Left cardiac atrium (tissue), 4 donors: Measurements from ENCODE around the gene MRPL18. TPM values are rescaled to one million over a fixed set of nuclear protein-coding genes. Genes with fewer than 3 reads are reported as not detected.
"Not testable (repeated sequence)": the region's sequence is repeated elsewhere in the genome, so short reads cannot be mapped to it uniquely, and the experiment has no call there.

ENCODE experiments used
- ATAC-seq, 2 donors: fragments of 200-7000 bp; cut with Tn5 transposase; one replicate each; pipeline ENCODE4 v1.9.1; 2020; ENCODE audit warnings: mild to moderate bottlenecking in 2 of 2, moderate library complexity in 2 of 2
- DNase-seq: peaks from one replicate; pipeline ENCODE4 v3.0.0-alpha.2; 2020
- intact Hi-C, 2 donors: fragments of 100-400 bp; cut with DNase I; formaldehyde crosslinking; loops; one replicate each; pipeline versions ENCODE4 v1.14.1 to v1.15.1; 2022 to 2023
- total RNA-seq, 2 donors: library from RNA; stranded (reverse); fragmentation: NEBNext Ultra II Directional; extraction: Animal tissue kit (Norgen Biotek cat#: 25700); gene quantifications; one replicate each; pipeline ENCODE4 v1.2.1, GENCODE V29; 2021
- donor health status: DM: no; HTN: yes; CAD: no.
- donor health status: DM: no; HTN: yes; CAD: no; lungs with severe emphysema.
- donor health status: DM: yes; HTN: yes; CAD: no.
- donor health status: Dilated cardiomyopathy.

The MRPL18 gene
- total RNA-seq, 2 donors from 2014 or later: 63.4 to 63.9 TPM

GRCh38 chr6:159807150-159807858, 17.0 kb downstream of the MRPL18 start:
- intact Hi-C loops: no loop called here

DNA sequence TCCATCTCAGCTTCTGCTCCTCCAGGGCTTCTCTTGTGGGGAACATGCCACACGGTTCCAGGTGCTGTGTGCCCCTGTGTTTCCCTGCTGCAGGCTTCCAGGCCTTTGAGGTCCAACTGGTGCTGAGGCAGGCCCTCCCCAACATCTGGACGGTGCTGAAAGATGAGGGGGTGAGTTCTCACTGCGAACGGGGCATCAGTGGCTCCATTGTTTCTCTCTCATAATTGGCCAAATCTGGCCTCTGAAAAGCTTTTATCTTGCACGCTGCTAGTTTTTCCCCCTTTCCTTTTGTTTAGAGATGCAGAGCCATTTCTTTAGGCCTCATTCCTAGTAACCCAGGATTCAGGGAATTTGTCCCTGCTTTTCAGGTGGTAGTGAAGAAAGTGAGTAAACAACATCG, 18.4 kb downstream of the MRPL18 start:
- intact Hi-C loops: no loop called here
- ATAC-seq (no peak), DNase-seq (no peak)

More at GRCh38 chr6:159807150-159807858, 17.0 kb downstream of the MRPL18 start:
- no peak for DNase-seq
- peak in 1 of 2 donors; percentile 38 for ATAC-seq

- intact Hi-C loops: no loop called here
- ATAC-seq: no peak
- DNase-seq: no peak
Measured at GRCh38 chr6:159809149-159809548, 18.9 kb downstream of the MRPL18 start.

GRCh38 chr6:159813781-159814180, 23.5 kb downstream of the MRPL18 start:
- DNase-seq (no peak), ATAC-seq (no peak)
- intact Hi-C loops: no loop called here

DNA sequence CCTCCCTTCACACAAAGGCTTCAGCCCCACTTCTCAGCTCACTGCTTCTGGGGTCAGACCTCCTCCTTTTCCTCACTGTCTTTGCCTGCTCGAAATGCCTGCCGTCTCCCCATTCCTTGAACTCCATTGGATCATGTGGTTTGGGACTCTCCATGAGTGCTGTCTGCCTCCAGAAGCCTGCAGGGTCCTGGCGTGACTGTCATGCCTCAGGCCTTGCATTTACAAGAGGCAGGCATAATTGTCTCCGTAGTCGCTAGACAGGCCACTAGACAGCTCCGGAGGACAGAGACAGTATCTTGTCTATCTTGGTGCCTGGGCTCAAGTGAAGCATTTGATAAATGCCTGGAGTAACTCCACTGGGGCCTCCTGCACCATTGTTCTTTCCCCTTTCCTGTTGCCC, 25.1 kb downstream of the MRPL18 start:
- intact Hi-C loops: no loop called here
- ATAC-seq (no peak), DNase-seq (no peak)

DNA sequence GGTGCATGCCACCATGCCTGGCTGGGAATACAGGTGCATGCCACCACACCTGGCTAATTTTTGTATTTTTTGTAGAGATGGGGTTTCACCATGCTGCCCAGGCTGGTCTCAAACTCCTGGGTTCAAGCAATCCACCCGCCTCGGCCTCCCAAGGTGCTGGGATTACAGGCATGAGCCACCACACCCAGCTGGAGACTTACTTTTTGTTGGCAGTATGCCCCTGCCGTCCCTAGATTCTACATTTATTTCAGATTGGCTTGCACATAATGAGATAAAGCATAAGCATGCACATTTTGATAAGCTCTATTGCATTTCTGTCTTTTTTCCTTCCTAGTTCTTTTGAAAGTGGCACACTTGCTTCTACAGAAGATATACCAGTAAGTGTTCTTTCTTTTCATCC, 26.5 kb downstream of the MRPL18 start:
- DNase-seq, intact Hi-C loops, ATAC-seq: not testable (repeated sequence)

- DNase-seq (no peak), ATAC-seq (no peak)
- intact Hi-C loops: no loop called here
Measured at GRCh38 chr6:159817951-159818739, 27.9 kb downstream of the MRPL18 start.

- intact Hi-C loops: no loop called here
- no peak for ATAC-seq
- no peak for DNase-seq
Measured at GRCh38 chr6:159819098-159819497, 28.8 kb downstream of the MRPL18 start.

- ATAC-seq: peak in 1 of 2 donors; percentile 21
- DNase-seq: no peak
- intact Hi-C loops: no loop called here
Measured at GRCh38 chr6:159819932-159820640, 29.8 kb downstream of the MRPL18 start.

- intact Hi-C loops: no loop called here
- DNase-seq: no peak
- no peak for ATAC-seq
Measured at GRCh38 chr6:159821122-159821521, 30.9 kb downstream of the MRPL18 start.

- no peak for ATAC-seq
- intact Hi-C loops: no loop called here
- no peak for DNase-seq
Measured at GRCh38 chr6:159821726-159822125, 31.5 kb downstream of the MRPL18 start.

DNA sequence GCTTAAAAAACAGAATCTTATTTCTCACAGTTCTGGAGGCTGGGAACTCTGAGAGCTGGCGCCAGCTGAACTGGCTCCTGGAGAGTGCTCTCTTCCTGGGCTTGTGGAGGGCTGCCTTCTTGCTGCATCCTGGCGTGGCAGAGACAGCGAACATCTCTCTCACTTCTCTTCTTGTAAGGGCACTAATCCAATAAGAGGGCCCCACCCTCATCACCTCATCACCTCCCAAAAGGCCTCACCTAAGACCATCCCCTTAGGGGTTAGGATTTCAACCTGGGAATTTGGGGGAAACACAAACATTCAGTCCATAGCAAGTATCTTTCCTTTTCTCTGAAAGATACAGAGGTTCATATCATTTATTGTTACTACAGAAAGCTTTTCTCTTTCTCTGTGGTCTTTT, 33.7 kb downstream of the MRPL18 start:
- DNase-seq (no peak), ATAC-seq (no peak)
- intact Hi-C loops: no loop called here

- ATAC-seq, intact Hi-C loops, DNase-seq: not testable (repeated sequence)
Measured at GRCh38 chr6:159824690-159825089, 34.4 kb downstream of the MRPL18 start.

DNA sequence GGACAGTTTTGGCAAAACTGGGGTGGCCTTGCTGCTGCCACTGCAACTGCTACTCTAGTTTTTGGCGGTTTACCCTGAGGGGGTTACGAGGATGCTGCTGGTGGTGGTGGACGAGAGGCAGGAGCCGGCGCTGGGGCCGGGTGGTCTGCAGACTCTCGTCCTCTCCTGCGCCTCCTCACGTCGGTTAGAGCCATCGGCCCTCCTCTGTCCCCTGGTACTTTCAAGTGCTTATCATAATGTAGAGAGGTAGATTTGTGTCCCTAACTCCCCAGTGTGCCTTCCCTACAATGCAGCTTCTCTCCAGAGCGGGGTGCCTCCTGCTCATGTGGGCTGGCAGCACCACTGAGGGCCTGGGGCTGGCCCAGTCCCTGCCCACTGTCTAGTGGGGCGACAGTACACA, 35.7 kb downstream of the MRPL18 start:
- intact Hi-C loops: no loop called here
- no peak for DNase-seq
- no peak for ATAC-seq

- ATAC-seq: no peak
- intact Hi-C loops: no loop called here
- no peak for DNase-seq
Measured at GRCh38 chr6:159826968-159827647, 36.8 kb downstream of the MRPL18 start.

DNA sequence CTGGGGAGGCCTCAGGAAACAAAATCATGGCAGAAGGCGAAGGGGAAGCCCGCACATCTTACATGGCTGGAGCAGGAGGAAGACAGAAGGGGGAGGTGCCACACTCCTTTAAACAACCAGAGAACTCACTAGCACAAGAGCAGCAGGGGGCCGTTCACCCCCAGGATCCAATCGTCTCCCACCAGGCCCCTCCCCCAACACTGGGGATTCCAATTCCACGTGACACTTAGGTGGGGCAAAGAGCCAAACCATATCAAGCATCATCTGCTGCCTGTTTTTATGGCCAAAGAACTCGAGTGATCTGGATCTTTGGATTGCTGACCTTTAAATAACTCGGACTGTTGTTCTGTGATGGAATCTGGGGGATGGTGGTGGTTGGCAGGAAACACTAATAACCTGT, 37.8 kb downstream of the MRPL18 start:
- no peak for DNase-seq
- ATAC-seq: no peak
- intact Hi-C loops: no loop called here

DNA sequence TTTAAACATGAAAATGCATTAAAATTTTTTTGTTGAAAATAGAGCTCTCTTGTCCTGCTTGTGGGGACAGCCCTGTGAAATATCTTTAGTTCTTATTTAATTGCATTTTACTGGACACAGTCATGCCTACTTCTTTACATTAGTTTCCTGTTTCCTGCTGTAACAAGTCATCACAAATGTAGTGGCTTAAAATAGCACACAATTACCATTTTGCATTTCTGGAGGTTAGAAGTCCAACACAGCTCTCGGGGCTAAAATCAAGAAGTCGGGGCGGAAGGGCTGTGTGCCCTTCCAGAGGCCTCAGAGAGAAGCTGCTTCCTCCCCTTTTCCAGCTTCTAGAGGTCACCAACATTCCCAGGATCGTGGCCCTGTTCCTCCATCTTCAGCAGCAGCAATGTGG, 39.3 kb downstream of the MRPL18 start:
- intact Hi-C loops: no loop called here
- DNase-seq (no peak), ATAC-seq (no peak)

DNA sequence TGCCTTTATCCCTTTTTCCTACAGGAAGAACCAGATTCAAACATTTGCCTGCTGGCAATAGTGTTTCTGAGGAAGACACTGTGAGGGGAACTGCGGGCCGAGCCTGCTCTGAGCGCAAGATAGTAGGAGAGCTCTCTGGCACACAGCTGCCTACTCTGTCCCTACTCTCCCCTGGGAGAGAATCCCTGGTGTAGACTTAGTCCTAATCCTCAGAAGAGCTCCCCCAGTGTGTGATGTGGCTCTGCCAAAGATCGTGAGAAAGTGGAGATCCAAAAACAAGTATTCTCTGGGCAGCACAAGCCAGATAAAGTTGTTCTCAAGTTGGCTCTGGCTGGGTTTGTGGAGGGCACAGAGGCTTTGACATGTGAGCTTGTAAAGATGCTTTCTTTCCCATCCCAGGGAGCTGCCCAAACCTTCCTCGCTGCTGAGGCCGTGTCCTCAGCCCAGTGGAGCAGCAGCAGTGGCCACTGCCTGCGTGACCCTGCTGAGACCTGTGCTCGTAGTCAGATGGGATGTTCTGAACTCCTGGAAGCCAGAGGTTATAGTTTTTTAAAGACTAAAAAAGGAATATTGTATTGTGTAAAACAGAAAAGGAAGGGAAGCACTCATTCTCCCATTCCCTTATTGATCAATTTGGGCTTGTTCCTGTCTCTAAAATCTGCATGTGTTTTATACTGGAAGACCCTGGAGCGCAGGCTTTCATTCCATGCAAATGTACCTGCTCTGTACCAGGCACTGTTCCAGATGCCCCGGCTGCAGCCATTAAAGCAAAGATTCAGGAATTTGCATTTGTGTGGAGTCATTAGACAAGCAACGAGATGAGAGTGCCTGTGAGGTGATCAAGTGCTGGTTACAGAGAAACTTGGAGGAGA, 40.5 kb downstream of the MRPL18 start:
- no peak for DNase-seq
- intact Hi-C loops: no loop called here
- ATAC-seq: no peak

DNA sequence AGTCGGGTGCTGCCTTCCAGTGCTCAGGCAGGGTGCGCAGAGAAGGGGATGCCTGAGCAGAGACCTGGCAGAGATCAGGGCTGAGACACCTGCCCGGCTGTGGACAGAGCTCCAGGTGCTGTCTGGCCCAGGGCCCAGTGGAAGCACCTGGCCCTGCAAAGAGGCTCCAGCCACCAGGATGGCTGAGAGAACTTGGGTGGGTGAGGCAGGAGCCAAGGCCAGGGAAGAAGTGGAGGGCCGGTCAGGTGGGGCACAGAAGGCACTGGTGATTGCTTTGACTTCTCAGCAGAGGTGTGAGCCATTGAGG, 41.1 kb downstream of the MRPL18 start:
- intact Hi-C loops: no loop called here
- ATAC-seq: no peak
- no peak for DNase-seq
